Measurements from ENCODE around the gene TRIM64.
"Not testable (repeated sequence)": the region's sequence is repeated elsewhere in the genome, so short reads cannot be mapped to it uniquely, and the experiment has no call there.

TRIM64 gene, protein sequence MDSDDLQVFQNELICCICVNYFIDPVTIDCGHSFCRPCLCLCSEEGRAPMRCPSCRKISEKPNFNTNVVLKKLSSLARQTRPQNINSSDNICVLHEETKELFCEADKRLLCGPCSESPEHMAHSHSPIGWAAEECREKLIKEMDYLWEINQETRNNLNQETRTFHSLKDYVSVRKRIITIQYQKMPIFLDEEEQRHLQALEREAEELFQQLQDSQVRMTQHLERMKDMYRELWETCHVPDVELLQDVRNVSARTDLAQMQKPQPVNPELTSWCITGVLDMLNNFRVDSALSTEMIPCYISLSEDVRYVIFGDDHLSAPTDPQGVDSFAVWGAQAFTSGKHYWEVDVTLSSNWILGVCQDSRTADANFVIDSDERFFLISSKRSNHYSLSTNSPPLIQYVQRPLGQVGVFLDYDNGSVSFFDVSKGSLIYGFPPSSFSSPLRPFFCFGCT

DNA sequence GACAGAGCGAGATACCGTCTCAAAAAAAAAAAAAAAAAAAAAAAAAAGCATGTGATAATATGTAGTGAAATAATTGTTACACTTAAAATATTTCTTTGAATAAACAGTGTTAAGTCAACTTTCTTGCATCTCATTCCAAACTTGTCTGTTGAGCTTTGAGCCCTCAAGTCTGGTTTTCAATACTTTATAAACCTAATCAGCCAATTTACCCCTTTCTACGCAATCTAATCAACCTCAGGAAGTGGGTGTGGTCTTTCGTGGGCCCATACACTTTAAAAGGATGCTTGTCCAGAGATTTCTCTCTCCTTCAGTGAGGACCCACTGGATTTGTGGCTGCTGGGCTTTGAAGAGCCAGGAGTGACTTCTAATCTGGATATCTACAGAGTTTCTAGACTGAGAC is at the start of gene TRIM64:
Gene TRIM64 (plus strand): TSS at position 301 of the 400 bp plus-strand sequence. CDS start 2,467 bp downstream, outside the sequence.
- FAIRE-seq = not testable (repeated sequence)

DNA sequence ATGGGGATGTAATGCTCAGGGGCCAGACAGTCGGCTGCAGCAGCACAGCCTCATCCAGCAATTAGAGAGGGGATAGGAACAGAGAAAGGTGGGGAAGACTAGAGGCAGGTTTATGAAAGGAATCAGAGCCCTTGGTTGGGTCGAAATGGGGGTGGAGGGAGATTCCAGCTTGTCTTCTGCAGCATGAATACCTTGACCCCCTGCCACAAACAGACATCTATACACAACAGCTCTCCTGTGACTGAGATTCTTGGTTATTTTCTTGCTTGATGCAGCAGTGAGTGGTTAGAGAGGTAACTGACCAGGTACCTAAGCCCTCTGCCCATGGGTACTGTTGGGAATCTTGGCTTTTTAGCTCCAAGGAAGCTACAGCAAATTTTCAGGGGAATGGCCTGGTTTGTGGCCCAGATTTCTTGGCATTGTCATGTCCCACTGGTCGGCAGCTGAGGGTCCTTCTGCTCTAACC is 43.6 kb upstream of the TRIM64 start, which contains the start of gene TRIM49D1:
Gene TRIM49D1 (minus strand): TSS at position 51 of the 466 bp plus-strand sequence. CDS start 4,535 bp downstream, outside the sequence.
- no peak for FAIRE-seq

GRCh38 chr11:89923764-89924163 is 42.1 kb upstream of the TRIM64 start, which contains the start of gene TRIM49D2:
Gene TRIM49D2, plus strand, starts transcription at chr11:89924064. Its CDS starts 2,698 bp downstream, at chr11:89926762.
- FAIRE-seq = not testable (repeated sequence)

DNA sequence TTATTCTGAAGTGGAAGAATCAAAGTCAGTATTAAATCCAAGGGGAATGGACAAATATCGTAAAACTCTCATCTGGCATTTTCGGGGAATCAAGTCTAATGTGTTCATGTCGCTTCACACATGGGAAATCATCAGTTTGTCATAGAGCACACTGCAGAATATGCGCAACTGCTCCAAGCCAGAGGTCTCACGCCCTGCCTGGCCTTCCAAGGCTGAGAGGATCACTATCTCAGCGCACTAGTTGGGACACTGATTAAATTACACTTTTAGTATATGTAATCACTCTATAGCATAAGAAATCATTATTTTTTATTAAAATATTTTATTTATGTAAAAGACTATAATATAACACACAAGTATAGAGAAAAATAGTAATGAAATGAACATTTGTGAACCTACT is 5.0 kb upstream of the TRIM64 start:
- FAIRE-seq = not testable (repeated sequence)
